ENCODE data around the gene SDF2L1.

SDF2L1 gene

GRCh38 chr22:21652547-21653545 lies 10.7 kb downstream of the SDF2L1 start:
- Histone ChIP-seq H3K36me3 (ENCODE audit: control insufficient read depth in 2 of 2, insufficient read depth in 2 of 2, low read length in 2 of 2) (no peaks in the 10 kb centered on the region), H3K9me3 (ENCODE audit: control insufficient read depth in 2 of 2, low read length in 2 of 2) (no peaks in the 10 kb centered on the region), H3K27ac (ENCODE audit: low read length) (no peak overlapping the region), H3K27me3 (ENCODE audit: control insufficient read depth in 1 of 2, insufficient read depth in 2 of 2, low read length in 2 of 2) (peaks cover 10 to 14% of the 10 kb centered on the region in 2 donors), H3K4me1 (ENCODE audit: control insufficient read depth, insufficient read depth, low read length) (peaks cover 19% of the 10 kb centered on the region), H3K4me3 (ENCODE audit: low read length in 2 of 2) (peak overlapping the region; percentile 58 to 79), H3K9ac (ENCODE audit: low read length in 2 of 2) (no peak overlapping the region)

- peaks cover 17 to 18% of the 10 kb centered on the region in 2 donors for H3K27me3 ChIP-seq (ENCODE audit: control insufficient read depth in 1 of 2, insufficient read depth in 2 of 2, low read length in 2 of 2)
- H3K9me3 ChIP-seq (ENCODE audit: control insufficient read depth in 2 of 2, low read length in 2 of 2): no peaks in the 10 kb centered on the region
- H3K4me3 ChIP-seq (ENCODE audit: low read length in 2 of 2): peak overlapping the region in 1 of 2 donors; percentile 67
- H3K27ac ChIP-seq (ENCODE audit: low read length): no peak overlapping the region
- no peak overlapping the region for H3K9ac ChIP-seq (ENCODE audit: low read length in 2 of 2)
- H3K4me1 ChIP-seq (ENCODE audit: control insufficient read depth, insufficient read depth, low read length): peaks cover 11% of the 10 kb centered on the region
- no peaks in the 10 kb centered on the region for H3K36me3 ChIP-seq (ENCODE audit: control insufficient read depth in 2 of 2, insufficient read depth in 2 of 2, low read length in 2 of 2)
These were observed 14.9 kb downstream of the SDF2L1 start for GRCh38 chr22:21657020-21657359.

DNA sequence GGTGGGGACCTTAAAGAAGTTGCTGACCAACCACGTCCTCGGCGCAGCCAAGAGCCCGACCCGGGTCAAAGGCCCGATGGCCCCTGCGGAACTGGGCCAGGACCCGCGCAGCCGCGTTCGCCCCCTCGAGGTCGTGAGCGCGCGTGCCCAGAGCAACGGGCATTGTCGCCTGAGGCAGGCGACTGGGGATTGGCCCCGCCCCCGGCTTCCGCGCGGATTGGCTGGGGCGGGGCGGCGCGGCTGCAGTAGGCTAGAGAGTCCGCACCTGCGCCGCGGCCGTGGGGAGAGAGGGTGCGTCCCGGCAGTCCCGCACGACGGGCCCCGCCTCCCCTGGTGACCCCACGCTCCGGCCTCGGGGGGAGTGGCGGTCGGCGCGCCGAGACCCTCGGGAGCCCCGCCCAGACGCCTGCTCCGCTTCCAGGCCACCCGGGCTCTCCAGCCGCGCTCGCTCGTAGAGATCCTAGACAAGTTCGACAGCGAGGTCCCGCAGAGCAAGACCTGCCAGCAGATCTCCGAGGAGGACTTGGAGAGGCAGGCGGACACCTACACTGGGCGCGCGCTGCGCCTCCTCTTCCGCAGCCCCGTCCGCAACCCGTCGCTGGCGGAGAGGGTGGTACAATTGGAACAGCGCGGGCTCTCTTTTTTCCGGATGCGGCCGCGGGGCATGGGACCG lies 15.4 kb downstream of the SDF2L1 start:
- Histone ChIP-seq H3K27ac (ENCODE audit: low read length) (no peak overlapping the region), H3K4me1 (ENCODE audit: control insufficient read depth, insufficient read depth, low read length) (peaks cover 9% of the 10 kb centered on the region), H3K9ac (ENCODE audit: low read length in 2 of 2) (no peak overlapping the region), H3K9me3 (ENCODE audit: control insufficient read depth in 2 of 2, low read length in 2 of 2) (no peaks in the 10 kb centered on the region), H3K36me3 (ENCODE audit: control insufficient read depth in 2 of 2, insufficient read depth in 2 of 2, low read length in 2 of 2) (no peaks in the 10 kb centered on the region), H3K27me3 (ENCODE audit: control insufficient read depth in 1 of 2, insufficient read depth in 2 of 2, low read length in 2 of 2) (peaks cover 17 to 18% of the 10 kb centered on the region in 2 donors), H3K4me3 (ENCODE audit: low read length in 2 of 2) (peak overlapping the region; percentile 57 to 67)

GRCh38 chr22:21659864-21660525 lies 17.9 kb downstream of the SDF2L1 start:
- H3K36me3 ChIP-seq (ENCODE audit: control insufficient read depth in 2 of 2, insufficient read depth in 2 of 2, low read length in 2 of 2): no peaks in the 10 kb centered on the region
- H3K4me3 ChIP-seq (ENCODE audit: low read length in 2 of 2): no peak overlapping the region
- H3K9ac ChIP-seq (ENCODE audit: low read length in 2 of 2): no peak overlapping the region
- peaks cover 6% of the 10 kb centered on the region for H3K4me1 ChIP-seq (ENCODE audit: control insufficient read depth, insufficient read depth, low read length)
- no peaks in the 10 kb centered on the region for H3K9me3 ChIP-seq (ENCODE audit: control insufficient read depth in 2 of 2, low read length in 2 of 2)
- peaks cover 17% of the 10 kb centered on the region in 2 donors for H3K27me3 ChIP-seq (ENCODE audit: control insufficient read depth in 1 of 2, insufficient read depth in 2 of 2, low read length in 2 of 2)
- no peak overlapping the region for H3K27ac ChIP-seq (ENCODE audit: low read length)

GRCh38 chr22:21660904-21661303 lies 18.8 kb downstream of the SDF2L1 start:
- Histone ChIP-seq H3K9ac (ENCODE audit: low read length in 2 of 2) (no peak overlapping the region), H3K27ac (ENCODE audit: low read length) (no peak overlapping the region), H3K36me3 (ENCODE audit: control insufficient read depth in 2 of 2, insufficient read depth in 2 of 2, low read length in 2 of 2) (no peaks in the 10 kb centered on the region), H3K4me3 (ENCODE audit: low read length in 2 of 2) (no peak overlapping the region), H3K4me1 (ENCODE audit: control insufficient read depth, insufficient read depth, low read length) (peaks cover 9% of the 10 kb centered on the region), H3K9me3 (ENCODE audit: control insufficient read depth in 2 of 2, low read length in 2 of 2) (no peaks in the 10 kb centered on the region), H3K27me3 (ENCODE audit: control insufficient read depth in 1 of 2, insufficient read depth in 2 of 2, low read length in 2 of 2) (peaks cover 17% of the 10 kb centered on the region in 2 donors)

DNA sequence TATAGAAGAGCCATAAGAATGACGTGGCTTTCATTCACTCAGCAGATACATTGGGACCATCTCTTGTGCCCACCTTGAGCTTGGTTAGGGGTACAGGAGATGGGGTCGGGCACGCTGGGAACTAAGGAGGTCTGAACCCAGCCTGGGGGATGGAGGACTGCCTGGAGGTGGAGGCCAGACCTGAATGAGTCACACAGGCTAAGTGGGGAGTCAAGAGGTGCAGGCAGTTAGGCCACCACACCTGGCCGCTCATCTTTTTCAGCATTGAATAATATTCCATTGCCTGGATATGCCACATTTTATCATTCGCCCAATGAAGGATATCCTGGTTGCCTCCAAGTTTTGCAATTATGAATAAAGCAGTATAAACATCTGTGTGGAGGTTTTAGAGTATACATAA lies 19.9 kb downstream of the SDF2L1 start:
- H3K36me3 ChIP-seq (ENCODE audit: control insufficient read depth in 2 of 2, insufficient read depth in 2 of 2, low read length in 2 of 2): no peaks in the 10 kb centered on the region
- no peak overlapping the region for H3K27ac ChIP-seq (ENCODE audit: low read length)
- no peak overlapping the region for H3K4me3 ChIP-seq (ENCODE audit: low read length in 2 of 2)
- H3K9ac ChIP-seq (ENCODE audit: low read length in 2 of 2): no peak overlapping the region
- H3K4me1 ChIP-seq (ENCODE audit: control insufficient read depth, insufficient read depth, low read length): peaks cover 13% of the 10 kb centered on the region
- H3K9me3 ChIP-seq (ENCODE audit: control insufficient read depth in 2 of 2, low read length in 2 of 2): no peaks in the 10 kb centered on the region
- peaks cover 11 to 13% of the 10 kb centered on the region in 2 donors for H3K27me3 ChIP-seq (ENCODE audit: control insufficient read depth in 1 of 2, insufficient read depth in 2 of 2, low read length in 2 of 2)

GRCh38 chr22:21663738-21664137 lies 21.6 kb downstream of the SDF2L1 start:
- H3K9ac ChIP-seq (ENCODE audit: low read length in 2 of 2): no peak overlapping the region
- peaks cover 0 to 5% of the 10 kb centered on the region in 2 donors for H3K27me3 ChIP-seq (ENCODE audit: control insufficient read depth in 1 of 2, insufficient read depth in 2 of 2, low read length in 2 of 2)
- no peak overlapping the region for H3K4me3 ChIP-seq (ENCODE audit: low read length in 2 of 2)
- no peaks in the 10 kb centered on the region for H3K9me3 ChIP-seq (ENCODE audit: control insufficient read depth in 2 of 2, low read length in 2 of 2)
- H3K27ac ChIP-seq (ENCODE audit: low read length): no peak overlapping the region
- peaks cover 7% of the 10 kb centered on the region for H3K4me1 ChIP-seq (ENCODE audit: control insufficient read depth, insufficient read depth, low read length)
- no peaks in the 10 kb centered on the region for H3K36me3 ChIP-seq (ENCODE audit: control insufficient read depth in 2 of 2, insufficient read depth in 2 of 2, low read length in 2 of 2)

- peaks cover 0 to 2% of the 10 kb centered on the region in 2 donors for H3K27me3 ChIP-seq (ENCODE audit: control insufficient read depth in 1 of 2, insufficient read depth in 2 of 2, low read length in 2 of 2)
These were observed 23.1 kb downstream of the SDF2L1 start for GRCh38 chr22:21665047-21665851.

DNA sequence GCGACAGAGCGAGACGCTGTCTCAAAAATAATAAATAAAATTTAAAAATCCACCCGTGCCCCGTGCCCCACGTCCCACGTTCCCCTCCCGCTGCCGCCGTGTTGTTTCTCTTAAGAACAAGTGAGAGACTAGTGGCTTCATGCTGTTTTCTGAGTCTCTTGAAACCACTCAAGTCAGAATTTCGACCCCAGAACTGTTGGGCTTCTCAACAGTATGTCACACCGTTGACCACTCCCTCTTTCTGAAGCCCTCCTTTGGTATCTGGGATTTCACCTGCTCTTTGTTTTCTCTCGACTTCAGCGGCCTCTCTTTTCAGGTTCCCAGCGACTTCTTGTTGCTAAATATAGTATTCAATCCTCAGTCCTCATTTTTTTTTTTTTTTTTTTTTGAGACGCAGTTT lies 24.7 kb downstream of the SDF2L1 start:
- no peaks in the 10 kb centered on the region for H3K27me3 ChIP-seq (ENCODE audit: control insufficient read depth in 1 of 2, insufficient read depth in 2 of 2, low read length in 2 of 2)
- H3K4me1 ChIP-seq (ENCODE audit: control insufficient read depth, insufficient read depth, low read length): peaks cover 7% of the 10 kb centered on the region
- H3K9me3 ChIP-seq (ENCODE audit: control insufficient read depth in 2 of 2, low read length in 2 of 2): no peaks in the 10 kb centered on the region
- H3K27ac ChIP-seq (ENCODE audit: low read length): no peak overlapping the region
- H3K4me3 ChIP-seq (ENCODE audit: low read length in 2 of 2): peak overlapping the region; percentile 67 to 94
- H3K9ac ChIP-seq (ENCODE audit: low read length in 2 of 2): peak overlapping the region in 1 of 2 donors; percentile 62
- peaks cover 10 to 11% of the 10 kb centered on the region in 2 donors for H3K36me3 ChIP-seq (ENCODE audit: control insufficient read depth in 2 of 2, insufficient read depth in 2 of 2, low read length in 2 of 2)

More at GRCh38 chr22:21665047-21665851, 23.1 kb downstream of the SDF2L1 start:
- Histone ChIP-seq H3K9ac (ENCODE audit: low read length in 2 of 2) (peak overlapping the region; percentile 29 to 62), H3K4me1 (ENCODE audit: control insufficient read depth, insufficient read depth, low read length) (peaks cover 7% of the 10 kb centered on the region), H3K9me3 (ENCODE audit: control insufficient read depth in 2 of 2, low read length in 2 of 2) (no peaks in the 10 kb centered on the region), H3K4me3 (ENCODE audit: low read length in 2 of 2) (peak overlapping the region; percentile 67 to 94), H3K36me3 (ENCODE audit: control insufficient read depth in 2 of 2, insufficient read depth in 2 of 2, low read length in 2 of 2) (no peaks in the 10 kb centered on the region), H3K27ac (ENCODE audit: low read length) (peak overlapping the region; percentile 86)

DNA sequence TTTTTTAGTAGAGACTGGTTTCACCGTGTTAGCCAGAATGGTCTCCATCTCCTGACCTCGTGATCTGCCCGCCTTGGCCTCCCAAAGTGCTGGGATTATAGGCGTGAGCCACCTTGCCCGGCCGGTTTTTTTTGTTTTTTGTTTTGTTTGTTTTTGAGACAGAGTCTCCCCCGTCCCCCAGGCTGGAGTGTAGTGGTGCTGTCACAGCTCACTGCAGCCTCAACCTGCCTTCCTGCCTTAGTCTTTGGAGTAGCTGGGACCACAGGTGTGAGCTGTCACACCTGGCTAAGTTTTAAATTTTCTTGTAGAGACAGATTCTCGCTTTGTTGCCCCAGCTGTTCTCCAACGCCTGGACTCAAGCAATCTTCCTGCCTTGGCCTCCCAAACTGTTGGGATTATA lies 26.9 kb downstream of the SDF2L1 start:
- Histone ChIP-seq H3K9ac (ENCODE audit: low read length in 2 of 2) (no peak overlapping the region), H3K27ac (ENCODE audit: low read length) (no peak overlapping the region), H3K4me1 (ENCODE audit: control insufficient read depth, insufficient read depth, low read length) (peaks cover 7% of the 10 kb centered on the region), H3K9me3 (ENCODE audit: control insufficient read depth in 2 of 2, low read length in 2 of 2) (no peaks in the 10 kb centered on the region), H3K27me3 (ENCODE audit: control insufficient read depth in 1 of 2, insufficient read depth in 2 of 2, low read length in 2 of 2) (no peaks in the 10 kb centered on the region), H3K4me3 (ENCODE audit: low read length in 2 of 2) (no peak overlapping the region), H3K36me3 (ENCODE audit: control insufficient read depth in 2 of 2, insufficient read depth in 2 of 2, low read length in 2 of 2) (peaks cover 25 to 27% of the 10 kb centered on the region in 2 donors)
